K562 (cell line): ENCODE results near the gene ASIP. TPM values are rescaled to one million over a fixed set of nuclear protein-coding genes. Genes with fewer than 3 reads are reported as not detected.

Source experiments
- ADNP ChIP-seq: fragments of 200-800 bp; sonication (Bioruptor generic); IDR thresholded peaks from 2 replicates; pipeline ENCODE4 v1.6.1; 2016; ENCODE audit warnings: missing genetic modification characterization, missing compliant biosample characterization
- CC2D1A ChIP-seq: fragments of 450-650 bp; IDR thresholded peaks from 2 replicates; pipeline ENCODE4 v1.6.1; 2017; ENCODE audit warnings: mild to moderate bottlenecking
- CTCF ChIP-seq, 3 experiments: IDR thresholded peaks in 2 of 3; conservative IDR thresholded peaks in 1 of 3; 2 replicates each; pipeline ENCODE4 v1.5.1; 2011 to 2012; ENCODE audit warnings: low read length in 3 of 3, mild to moderate bottlenecking in 3 of 3, control low read depth in 2 of 3, improper control_type of control experiment in 1 of 3, inconsistent platforms in 1 of 3, low read depth in 1 of 3, mixed read lengths in 1 of 3, moderate library complexity in 1 of 3; ENCODE audit not compliant: insufficient read depth in 2 of 3
- DPF2 ChIP-seq: fragments of 450-650 bp; IDR thresholded peaks from 2 replicates; pipeline ENCODE4 v1.6.1; 2016
- E2F4 ChIP-seq: sonication (generic); formaldehyde crosslinking; IDR thresholded peaks from 2 replicates; pipeline ENCODE4 v1.8.0; 2022; ENCODE audit warnings: mild to moderate bottlenecking, low read depth, missing genetic modification reagents
- MCM3 ChIP-seq: fragments of 450-650 bp; IDR thresholded peaks from 2 replicates; pipeline ENCODE4 v1.6.1; 2016
- RCOR1 ChIP-seq, 2 experiments: IDR thresholded peaks; 2 replicates each; pipeline ENCODE4 v1.6.1; 2012; ENCODE audit warnings: low read depth in 2 of 2, low read length in 2 of 2, borderline replicate concordance in 1 of 2, improper control_type of control experiment in 1 of 2
- SRSF7 ChIP-seq: fragments of 200-400 bp; formaldehyde crosslinking; optimal IDR thresholded peaks from 2 replicates; pipeline ENCODE3; 2017; ENCODE audit warnings: mild to moderate bottlenecking, low read depth, low read length
- TAF9B ChIP-seq: fragments of 450-650 bp; IDR thresholded peaks from 2 replicates; pipeline ENCODE4 v1.6.1; 2018; ENCODE audit warnings: mild to moderate bottlenecking; ENCODE audit not compliant: partially characterized antibody
- ZBTB12 ChIP-seq: fragments of 250-450 bp; sonication (Bioruptor Pico); IDR thresholded peaks from 2 replicates; pipeline ENCODE4 v1.4.0; 2020
- ZBTB40 ChIP-seq, 2 experiments: fragments of 450-650 bp in 1 of 2; sonication (generic) in 1 of 2; formaldehyde crosslinking in 1 of 2; IDR thresholded peaks; 2 replicates each; pipeline versions ENCODE4 v1.7.1 to v1.9.0; 2016 to 2022; ENCODE audit warnings: inconsistent platforms in 1 of 2, mild to moderate bottlenecking in 1 of 2, missing genetic modification reagents in 1 of 2
- ZFP1 ChIP-seq: fragments of 450-650 bp; formaldehyde crosslinking; IDR thresholded peaks from 2 replicates; pipeline ENCODE4 v1.4.0; 2020; ENCODE audit warnings: mild to moderate bottlenecking, mixed read lengths
- ZSCAN29 ChIP-seq: fragments of 450-650 bp; IDR thresholded peaks from 2 replicates; pipeline ENCODE4 v1.6.1; 2017
- polyA plus RNA-seq, 8 experiments: library from polyadenylated mRNA; depleted of rRNA in 4 of 8; stranded (reverse) in 5 of 8; unstranded in 3 of 8; fragments of >200 nt; fragmentation: Nextera tagmentation in 2 of 8; fragmentation: Illumina TruSeq in 1 of 8; extraction: Ambion mirVana in 2 of 8; extraction: Trizol in 1 of 8; gene quantifications; 2 replicates each; pipeline versions ENCODE4 v1.2.1 to v1.2.3, GENCODE V29; 2011 to 2014; ENCODE audit warnings: inconsistent platforms in 1 of 8, missing spikeins in 1 of 8
- total RNA-seq, 7 experiments: library from RNA; depleted of rRNA in 6 of 7; stranded (reverse); fragments of >200 nt in 6 of 7; fragmentation: Illumina TruSeq in 2 of 7; extraction: Trizol in 2 of 7; gene quantifications; 2 replicates each; pipeline versions ENCODE4 v1.2.1 to v1.2.3, GENCODE V29; 2011 to 2021; ENCODE audit warnings: low replicate concordance in 1 of 7

ASIP gene
- total and polyA plus RNA-seq, 9 of the 15 experiments (the other 6 are each of a cell fraction or from before 2014, with no cell fraction given) = not detected

GRCh38 chr20:34302312-34302722 lies 61.1 kb downstream of the ASIP start (continued):
- TF ChIP-seq ZBTB12 = no peak
- TF ChIP-seq ZFP1 = no peak
- TF ChIP-seq RCOR1 (IDR thresholded peaks at IDR 0.05; ENCODE audit: borderline replicate concordance in 1 of 2, low read depth in 2 of 2, low read length in 2 of 2) = 0 out of 4 replicates have a peak, but pooled peaks of 1 of the 2 experiments have one; percentile 2
- no peak for TF ChIP-seq SRSF7
- peak; percentile 11; the same call in 1 of the 2 replicates for TF ChIP-seq DPF2
- TF ChIP-seq MCM3 = no peak
- TF ChIP-seq E2F4 (CRISPR knock-in tag) = no peak
- TF ChIP-seq CTCF (IDR thresholded peaks at IDR 0.05 in 2 of 3, conservative IDR thresholded peaks at IDR 0.05 in 1 of 3; ENCODE audit: insufficient read depth in 2 of 3, low read depth in 1 of 3, low read length in 3 of 3) = 0 out of 6 replicates have a peak, but pooled peaks of 1 of the 3 experiments have one; percentile 17
- no peak for TF ChIP-seq TAF9B
- no peak for TF ChIP-seq CC2D1A
- TF ChIP-seq ZSCAN29 = 0 out of 2 replicates have a peak, but pooled peaks have one; percentile 27
- peak; percentile 9; the same call in 1 of the 2 replicates for TF ChIP-seq ADNP (tag)
- TF ChIP-seq ZBTB40 (IDR thresholded peaks at IDR 0.05) = peak; percentile 19; the same call in 1 of the 2 replicates
- no peak for TF ChIP-seq ZBTB40 (CRISPR knock-in tag; IDR thresholded peaks at IDR 0.05)
